Thyroid gland (tissue), 4 donors: ENCODE measurements around the gene HTT-AS.

ENCODE experiments used
- POLR2A ChIP-seq, 2 donors: fragments of 450-650 bp; IDR thresholded peaks; one replicate each; pipeline ENCODE4 v1.6.1; 2017; ENCODE audit warnings: antibody characterized with exemption in 2 of 2, mild to moderate bottlenecking in 2 of 2, moderate library complexity in 1 of 2
- TF ChIP-seq, protein P1 (sequence below), 6 experiments: fragments of 200-600 bp in 3 of 6; fragments of 450-650 bp in 3 of 6; sonication (generic) in 3 of 6; IDR thresholded peaks; one replicate each; pipeline ENCODE4 v1.5.1; 2016 to 2019; ENCODE audit warnings: antibody characterized with exemption in 6 of 6, mild to moderate bottlenecking in 2 of 6, inconsistent platforms in 1 of 6, moderate library complexity in 1 of 6

- TF ChIP-seq, protein P1, sequence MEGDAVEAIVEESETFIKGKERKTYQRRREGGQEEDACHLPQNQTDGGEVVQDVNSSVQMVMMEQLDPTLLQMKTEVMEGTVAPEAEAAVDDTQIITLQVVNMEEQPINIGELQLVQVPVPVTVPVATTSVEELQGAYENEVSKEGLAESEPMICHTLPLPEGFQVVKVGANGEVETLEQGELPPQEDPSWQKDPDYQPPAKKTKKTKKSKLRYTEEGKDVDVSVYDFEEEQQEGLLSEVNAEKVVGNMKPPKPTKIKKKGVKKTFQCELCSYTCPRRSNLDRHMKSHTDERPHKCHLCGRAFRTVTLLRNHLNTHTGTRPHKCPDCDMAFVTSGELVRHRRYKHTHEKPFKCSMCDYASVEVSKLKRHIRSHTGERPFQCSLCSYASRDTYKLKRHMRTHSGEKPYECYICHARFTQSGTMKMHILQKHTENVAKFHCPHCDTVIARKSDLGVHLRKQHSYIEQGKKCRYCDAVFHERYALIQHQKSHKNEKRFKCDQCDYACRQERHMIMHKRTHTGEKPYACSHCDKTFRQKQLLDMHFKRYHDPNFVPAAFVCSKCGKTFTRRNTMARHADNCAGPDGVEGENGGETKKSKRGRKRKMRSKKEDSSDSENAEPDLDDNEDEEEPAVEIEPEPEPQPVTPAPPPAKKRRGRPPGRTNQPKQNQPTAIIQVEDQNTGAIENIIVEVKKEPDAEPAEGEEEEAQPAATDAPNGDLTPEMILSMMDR (IDR thresholded peaks at IDR 0.05) = no peak
- no peak for TF ChIP-seq POLR2A (IDR thresholded peaks at IDR 0.05)
These were observed 44.0 kb upstream of the HTT-AS start for GRCh38 chr4:3118312-3118711.
